ENCODE results near the gene MYEF2. TPM values are rescaled to one million over a fixed set of nuclear protein-coding genes. Genes with fewer than 3 reads are reported as not detected.

Gene MYEF2
- total and polyA plus RNA-seq, 7 experiments from 2014 or later, result 1.4 to 29.1 (median 17.8) TPM

DNA sequence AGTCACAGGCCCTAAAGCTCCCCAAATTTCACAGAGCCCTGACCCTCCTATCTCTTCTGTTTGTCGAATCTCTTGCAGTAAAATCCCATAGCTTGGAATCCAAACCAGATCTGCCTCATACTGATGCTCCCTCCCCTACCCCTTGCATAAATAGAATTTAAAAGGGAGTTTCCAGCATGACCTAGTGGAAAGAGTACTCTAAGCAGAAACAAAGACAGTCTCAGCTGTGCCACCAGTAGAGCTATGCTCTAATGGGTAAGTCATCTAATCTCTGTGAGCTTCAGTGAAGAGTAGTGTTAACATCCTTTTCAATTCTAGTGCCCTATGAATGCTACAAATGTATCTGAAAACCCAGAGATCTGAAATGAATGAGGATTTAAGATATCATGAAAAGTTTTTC, 24.0 kb upstream of the MYEF2 start:
- no peak overlapping the region for H3K27ac Mint-ChIP-seq
- H3K27me3 ChIP-seq (ENCODE audit: control insufficient read depth in 2 of 2, insufficient read depth in 2 of 2, low read length in 2 of 2), result no peaks in the 10 kb centered on the region
- no peaks in the 10 kb centered on the region for H3K4me1 Mint-ChIP-seq
- H3K36me3 Mint-ChIP-seq, result no peaks in the 10 kb centered on the region
- H3K4me3 ChIP-seq (ENCODE audit: low read length), result no peak overlapping the region
- H3K9me3 Mint-ChIP-seq, result peaks cover 0 to 5% (median 0%) of the 10 kb centered on the region in 11 donors
- H3K27ac ChIP-seq (ENCODE audit: low read depth, low read length), result no peak overlapping the region
- no peaks in the 10 kb centered on the region for H3K4me1 ChIP-seq (ENCODE audit: control insufficient read depth in 2 of 2, insufficient read depth in 2 of 2, low read length in 2 of 2)
- no peaks in the 10 kb centered on the region for H3K36me3 ChIP-seq (ENCODE audit: control insufficient read depth in 2 of 3, insufficient read depth in 3 of 3, low read length in 3 of 3)
- CTCF ChIA-PET, result interaction anchor here (0.7 kb wide), 1 partner anchor 16 kb away, joined by 3 read pairs; no protein-coding TSS in a partner anchor
- no peaks in the 10 kb centered on the region for H3K9me3 ChIP-seq (ENCODE audit: control insufficient read depth in 2 of 3, low read length in 3 of 3)
- DNase-seq (no peak), ATAC-seq (no peak)
- no peak overlapping the region for H3K4me3 Mint-ChIP-seq
- H3K27me3 Mint-ChIP-seq, result peaks cover 29 to 46% (median 36%) of the 10 kb centered on the region in 5 donors
- POLR2A ChIA-PET, result no interaction called here
- intact Hi-C loops (cut with micrococcal nuclease), result no loop called here

DNA sequence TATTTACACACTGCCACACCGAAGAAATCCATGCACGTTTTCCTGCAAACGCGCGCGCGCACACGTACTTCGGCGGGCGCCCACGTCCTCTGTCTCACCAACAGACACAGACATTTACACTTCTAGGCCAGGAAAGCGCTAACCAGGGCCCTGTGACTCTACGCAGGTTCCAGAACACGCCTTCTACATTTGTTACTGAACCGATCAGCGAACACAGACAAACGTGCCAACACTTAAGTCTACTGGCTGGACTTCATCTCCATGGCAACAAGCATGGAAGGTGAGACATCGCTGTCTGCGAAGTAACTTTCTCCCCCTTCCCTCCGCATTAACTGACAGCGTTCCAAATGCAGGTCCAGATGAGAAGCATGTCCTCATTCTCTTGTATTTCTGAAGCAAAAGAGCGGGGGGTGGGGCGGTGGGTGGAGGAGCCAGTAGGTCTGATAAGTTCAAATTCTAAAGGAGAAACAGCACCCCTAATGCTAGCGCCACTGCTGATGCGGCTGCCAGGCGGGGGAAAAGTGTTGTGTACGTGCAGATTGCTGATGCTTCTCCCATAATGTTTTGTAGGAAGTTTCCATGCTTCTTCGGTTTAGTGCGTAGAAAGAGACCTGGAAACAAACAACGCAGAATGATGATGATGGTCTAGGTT, 13.6 kb upstream of the MYEF2 start, which contains the start of gene CTXN2:
CTXN2 (plus strand) TSS at position 92 of the 652 bp plus-strand sequence. CDS start 9,636 bp downstream, outside the sequence.
- H3K4me3 Mint-ChIP-seq, result peak within 1 kb of the TSS in 2 of 10 donors; percentile 4 to 26
- peaks cover 33 to 65% (median 56%) of the 10 kb centered on the region in 5 donors for H3K27me3 Mint-ChIP-seq
- Histone ChIP-seq H3K27ac (ENCODE audit: low read depth, low read length) (no peak within 1 kb of the TSS), H3K4me3 (ENCODE audit: low read length) (no peak within 1 kb of the TSS), H3K4me1 (ENCODE audit: control insufficient read depth in 2 of 2, insufficient read depth in 2 of 2, low read length in 2 of 2) (no peaks in the 10 kb centered on the region), H3K36me3 (ENCODE audit: control insufficient read depth in 2 of 3, insufficient read depth in 3 of 3, low read length in 3 of 3) (no peaks in the 10 kb centered on the region), H3K27me3 (ENCODE audit: control insufficient read depth in 2 of 2, insufficient read depth in 2 of 2, low read length in 2 of 2) (peaks cover 0 to 6% of the 10 kb centered on the region in 2 donors), H3K9me3 (ENCODE audit: control insufficient read depth in 2 of 3, low read length in 3 of 3) (no peaks in the 10 kb centered on the region)
- no peak for ATAC-seq
- peaks cover 0 to 5% (median 0%) of the 10 kb centered on the region in 7 donors for H3K4me1 Mint-ChIP-seq
- H3K36me3 Mint-ChIP-seq, result no peaks in the 10 kb centered on the region
- H3K9me3 Mint-ChIP-seq, result peaks cover 1 to 14% (median 4%) of the 10 kb centered on the region in 11 donors
- intact Hi-C loops (cut with micrococcal nuclease), result loop anchor here in 1 of 2 donors (5.0 kb wide), 1 partner anchor 696 kb away; no protein-coding TSS in a partner anchor
- no peak within 1 kb of the TSS for H3K27ac Mint-ChIP-seq
- no peak for DNase-seq
- POLR2A ChIA-PET, result no interaction called here
- CTCF ChIA-PET, result no interaction called here

DNA sequence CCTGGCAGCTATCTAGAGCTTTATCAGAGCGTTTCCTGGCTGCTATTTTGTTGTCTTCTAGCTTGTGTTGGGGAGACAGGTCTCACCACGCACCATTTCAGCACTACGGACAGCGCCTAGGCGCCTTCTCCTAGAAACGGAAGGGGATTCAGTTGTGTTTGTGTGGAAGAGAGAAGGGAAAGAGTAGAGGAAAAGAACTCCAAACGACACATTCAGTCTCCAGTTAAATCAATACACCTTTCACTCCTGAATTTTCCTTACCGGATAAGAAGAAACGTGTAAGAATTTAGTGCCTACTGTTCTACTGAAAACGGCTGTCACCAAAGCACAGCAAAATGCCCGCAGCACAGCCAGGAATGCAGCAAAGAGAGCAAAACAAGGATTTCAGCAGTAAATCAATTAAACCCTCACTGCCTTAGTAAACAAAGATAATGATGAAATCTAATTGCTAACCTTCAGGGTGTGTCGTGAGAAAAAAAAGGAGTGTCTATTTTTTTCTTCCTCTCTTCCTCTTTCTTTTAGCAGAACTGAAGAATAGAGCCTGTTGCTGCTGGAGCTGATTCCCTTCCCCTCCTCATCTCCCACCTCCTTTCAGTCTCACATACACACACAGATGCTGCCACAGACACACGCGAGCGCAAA, 13.0 kb upstream of the MYEF2 start:
- ATAC-seq, result no peak

DNA sequence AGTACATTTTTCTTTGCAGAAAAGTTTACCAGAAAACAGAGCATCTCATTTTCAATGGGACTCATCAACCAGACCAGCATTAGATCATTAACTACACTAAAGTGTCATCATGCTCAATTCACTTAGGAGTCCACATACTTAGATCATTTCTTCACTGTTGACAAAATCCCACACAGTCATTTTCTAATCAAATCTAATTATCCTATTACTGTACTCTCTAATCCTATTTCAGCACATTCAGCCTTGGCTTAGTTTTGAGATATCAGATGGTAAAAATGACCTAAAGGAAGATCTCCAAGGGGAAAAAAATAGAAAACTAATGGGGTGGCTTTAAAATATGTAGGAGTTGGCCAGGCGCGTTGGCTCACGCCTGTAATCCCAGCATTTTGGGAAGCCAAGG, 8.2 kb upstream of the MYEF2 start:
- H3K9me3 Mint-ChIP-seq, result peaks cover 0 to 5% (median 3%) of the 10 kb centered on the region in 11 donors
- ATAC-seq (no peak), DNase-seq (no peak)
- intact Hi-C loops (cut with micrococcal nuclease), result no loop called here
- ChIA-PET CTCF (no interaction called here), POLR2A (no interaction called here)
- H3K36me3 Mint-ChIP-seq, result no peaks in the 10 kb centered on the region
- no peak overlapping the region for H3K4me3 Mint-ChIP-seq
- no peaks in the 10 kb centered on the region for H3K27me3 ChIP-seq (ENCODE audit: control insufficient read depth in 2 of 2, insufficient read depth in 2 of 2, low read length in 2 of 2)
- H3K9me3 ChIP-seq (ENCODE audit: control insufficient read depth in 2 of 3, low read length in 3 of 3), result no peaks in the 10 kb centered on the region
- no peaks in the 10 kb centered on the region for H3K36me3 ChIP-seq (ENCODE audit: control insufficient read depth in 2 of 3, insufficient read depth in 3 of 3, low read length in 3 of 3)
- no peak overlapping the region for H3K27ac Mint-ChIP-seq
- H3K27me3 Mint-ChIP-seq, result peaks cover 29 to 61% (median 41%) of the 10 kb centered on the region in 5 donors
- H3K4me3 ChIP-seq (ENCODE audit: low read length), result no peak overlapping the region
- no peak overlapping the region for H3K27ac ChIP-seq (ENCODE audit: low read depth, low read length)
- H3K4me1 Mint-ChIP-seq, result peaks cover 0 to 2% (median 0%) of the 10 kb centered on the region in 7 donors
- H3K4me1 ChIP-seq (ENCODE audit: control insufficient read depth in 2 of 2, insufficient read depth in 2 of 2, low read length in 2 of 2), result no peaks in the 10 kb centered on the region

More for the DNA sequence above, 13.0 kb upstream of the MYEF2 start:
- H3K4me1 Mint-ChIP-seq, result peaks cover 0 to 5% (median 0%) of the 10 kb centered on the region in 7 donors
- Histone ChIP-seq H3K27ac (ENCODE audit: low read depth, low read length) (no peak overlapping the region), H3K27me3 (ENCODE audit: control insufficient read depth in 2 of 2, insufficient read depth in 2 of 2, low read length in 2 of 2) (peaks cover 0 to 6% of the 10 kb centered on the region in 2 donors), H3K9me3 (ENCODE audit: control insufficient read depth in 2 of 3, low read length in 3 of 3) (no peaks in the 10 kb centered on the region), H3K36me3 (ENCODE audit: control insufficient read depth in 2 of 3, insufficient read depth in 3 of 3, low read length in 3 of 3) (no peaks in the 10 kb centered on the region), H3K4me3 (ENCODE audit: low read length) (no peak overlapping the region), H3K4me1 (ENCODE audit: control insufficient read depth in 2 of 2, insufficient read depth in 2 of 2, low read length in 2 of 2) (no peaks in the 10 kb centered on the region)
- H3K9me3 Mint-ChIP-seq, result peaks cover 1 to 14% (median 4%) of the 10 kb centered on the region in 11 donors
- H3K36me3 Mint-ChIP-seq, result no peaks in the 10 kb centered on the region
- peaks cover 31 to 66% (median 55%) of the 10 kb centered on the region in 5 donors for H3K27me3 Mint-ChIP-seq
- DNase-seq, result peak in 5 of 9 donors; percentile 4 to 52 (median 11)
- peak overlapping the region in 2 of 10 donors; percentile 4 to 26 for H3K4me3 Mint-ChIP-seq
- intact Hi-C loops (cut with micrococcal nuclease), result loop anchor here in 1 of 2 donors (5.0 kb wide), 1 partner anchor 696 kb away; no protein-coding TSS in a partner anchor
- CTCF ChIA-PET, result no interaction called here
- H3K27ac Mint-ChIP-seq, result no peak overlapping the region
- POLR2A ChIA-PET, result no interaction called here

DNA sequence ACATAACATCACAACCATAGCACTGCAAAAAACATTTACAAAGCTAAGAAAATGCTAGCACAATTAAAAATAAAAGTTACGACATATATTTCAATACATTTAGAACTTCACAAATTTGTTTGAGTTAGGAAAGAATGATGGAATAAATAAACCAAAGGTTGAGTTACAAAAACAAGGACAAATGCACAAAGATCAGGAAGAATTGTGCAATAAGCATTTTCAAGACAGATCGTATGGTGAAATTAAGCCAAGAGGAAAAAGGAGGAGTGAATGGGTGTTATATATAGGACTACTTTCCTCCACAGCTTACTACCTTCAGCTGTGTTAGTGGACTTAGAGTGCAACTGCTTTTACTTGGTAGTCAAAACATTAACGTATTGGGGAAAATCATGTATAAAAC, 7.4 kb upstream of the MYEF2 start:
- ATAC-seq (no peak), DNase-seq (no peak)
- ChIA-PET POLR2A (no interaction called here), CTCF (no interaction called here)
- H3K27ac Mint-ChIP-seq, result no peak overlapping the region
- H3K9me3 Mint-ChIP-seq, result peaks cover 0 to 3% (median 0%) of the 10 kb centered on the region in 11 donors
- Histone ChIP-seq H3K4me1 (ENCODE audit: control insufficient read depth in 2 of 2, insufficient read depth in 2 of 2, low read length in 2 of 2) (no peaks in the 10 kb centered on the region), H3K27me3 (ENCODE audit: control insufficient read depth in 2 of 2, insufficient read depth in 2 of 2, low read length in 2 of 2) (no peaks in the 10 kb centered on the region), H3K36me3 (ENCODE audit: control insufficient read depth in 2 of 3, insufficient read depth in 3 of 3, low read length in 3 of 3) (no peaks in the 10 kb centered on the region), H3K27ac (ENCODE audit: low read depth, low read length) (no peak overlapping the region), H3K4me3 (ENCODE audit: low read length) (no peak overlapping the region), H3K9me3 (ENCODE audit: control insufficient read depth in 2 of 3, low read length in 3 of 3) (no peaks in the 10 kb centered on the region)
- peaks cover 25 to 54% (median 40%) of the 10 kb centered on the region in 5 donors for H3K27me3 Mint-ChIP-seq
- no peaks in the 10 kb centered on the region for H3K36me3 Mint-ChIP-seq
- intact Hi-C loops (cut with micrococcal nuclease), result no loop called here
- H3K4me3 Mint-ChIP-seq, result no peak overlapping the region
- peaks cover 0 to 2% (median 0%) of the 10 kb centered on the region in 7 donors for H3K4me1 Mint-ChIP-seq

- no peaks in the 10 kb centered on the region for H3K4me1 ChIP-seq (ENCODE audit: control insufficient read depth in 2 of 2, insufficient read depth in 2 of 2, low read length in 2 of 2)
- H3K4me3 ChIP-seq (ENCODE audit: low read length), result no peak overlapping the region
- Mint-ChIP-seq H3K4me3 (no peak overlapping the region), H3K4me1 (peaks cover 0 to 2% (median 0%) of the 10 kb centered on the region in 7 donors), H3K9me3 (peaks cover 0 to 3% (median 0%) of the 10 kb centered on the region in 11 donors), H3K36me3 (no peaks in the 10 kb centered on the region), H3K27ac (no peak overlapping the region), H3K27me3 (peaks cover 27 to 53% (median 36%) of the 10 kb centered on the region in 5 donors)
- H3K27ac ChIP-seq (ENCODE audit: low read depth, low read length), result no peak overlapping the region
- intact Hi-C loops (cut with micrococcal nuclease), result no loop called here
- ChIA-PET POLR2A (no interaction called here), CTCF (no interaction called here)
- ATAC-seq (no peak), DNase-seq (no peak)
- no peaks in the 10 kb centered on the region for H3K9me3 ChIP-seq (ENCODE audit: control insufficient read depth in 2 of 3, low read length in 3 of 3)
- no peaks in the 10 kb centered on the region for H3K27me3 ChIP-seq (ENCODE audit: control insufficient read depth in 2 of 2, insufficient read depth in 2 of 2, low read length in 2 of 2)
- H3K36me3 ChIP-seq (ENCODE audit: control insufficient read depth in 2 of 3, insufficient read depth in 3 of 3, low read length in 3 of 3), result no peaks in the 10 kb centered on the region
Observed at GRCh38 chr15:48182749-48183148, 4.7 kb upstream of the MYEF2 start.
